Dedifferentiated amniotic fluid mesenchymal stem cell (primary cell): Measurements from ENCODE around the gene PLN.

Experiments
- DNase-seq: peaks from one replicate; pipeline ENCODE4 v3.0.0-alpha.2; 2016; ENCODE audit errors: extremely low spot score

PLN gene

GRCh38 chr6:118548136-118548535, at the start of gene PLN:
PLN (plus strand) TSS chr6:118548296; CDS start chr6:118558922, 10,626 bp downstream.
- DNase-seq, result no peak

GRCh38 chr6:118500130-118501015, 47.7 kb upstream of the PLN start:
- DNase-seq, result no peak

- DNase-seq, result no peak
Measured at GRCh38 chr6:118501099-118501498, 47.0 kb upstream of the PLN start.

GRCh38 chr6:118501765-118502164, 46.3 kb upstream of the PLN start:
- no peak for DNase-seq

- DNase-seq, result no peak
Measured at GRCh38 chr6:118502169-118502568, 45.9 kb upstream of the PLN start.

- DNase-seq, result no peak
Measured at GRCh38 chr6:118504611-118505010, 43.5 kb upstream of the PLN start.

GRCh38 chr6:118505656-118506055, 42.4 kb upstream of the PLN start:
- no peak for DNase-seq

GRCh38 chr6:118506071-118506638, 41.9 kb upstream of the PLN start:
- no peak for DNase-seq

GRCh38 chr6:118507636-118508035, 40.5 kb upstream of the PLN start:
- no peak for DNase-seq

GRCh38 chr6:118509009-118509617, 39.0 kb upstream of the PLN start:
- DNase-seq, result no peak

- no peak for DNase-seq
Measured at GRCh38 chr6:118511930-118512715, 36.0 kb upstream of the PLN start.

GRCh38 chr6:118514689-118515088, 33.4 kb upstream of the PLN start:
- no peak for DNase-seq

GRCh38 chr6:118522422-118522821, 25.7 kb upstream of the PLN start:
- no peak for DNase-seq

GRCh38 chr6:118523216-118523615, 24.9 kb upstream of the PLN start:
- DNase-seq, result no peak

GRCh38 chr6:118524686-118525085, 23.4 kb upstream of the PLN start:
- DNase-seq, result no peak

- no peak for DNase-seq
Measured at GRCh38 chr6:118525913-118526780, 21.9 kb upstream of the PLN start.

GRCh38 chr6:118528129-118528528, 20.0 kb upstream of the PLN start:
- DNase-seq, result no peak

- no peak for DNase-seq
Measured at GRCh38 chr6:118529756-118530155, 18.3 kb upstream of the PLN start.

GRCh38 chr6:118530942-118531341, 17.2 kb upstream of the PLN start:
- DNase-seq, result no peak

- no peak for DNase-seq
Measured at GRCh38 chr6:118535176-118535844, 12.8 kb upstream of the PLN start.

GRCh38 chr6:118536478-118536877, 11.6 kb upstream of the PLN start:
- no peak for DNase-seq
